Measurements from ENCODE around the gene GRIN3A. TPM values are rescaled to one million over a fixed set of nuclear protein-coding genes. Genes with fewer than 3 reads are reported as not detected.

Gene GRIN3A
- total RNA-seq, 1 experiment from 2014 or later: not detected

DNA sequence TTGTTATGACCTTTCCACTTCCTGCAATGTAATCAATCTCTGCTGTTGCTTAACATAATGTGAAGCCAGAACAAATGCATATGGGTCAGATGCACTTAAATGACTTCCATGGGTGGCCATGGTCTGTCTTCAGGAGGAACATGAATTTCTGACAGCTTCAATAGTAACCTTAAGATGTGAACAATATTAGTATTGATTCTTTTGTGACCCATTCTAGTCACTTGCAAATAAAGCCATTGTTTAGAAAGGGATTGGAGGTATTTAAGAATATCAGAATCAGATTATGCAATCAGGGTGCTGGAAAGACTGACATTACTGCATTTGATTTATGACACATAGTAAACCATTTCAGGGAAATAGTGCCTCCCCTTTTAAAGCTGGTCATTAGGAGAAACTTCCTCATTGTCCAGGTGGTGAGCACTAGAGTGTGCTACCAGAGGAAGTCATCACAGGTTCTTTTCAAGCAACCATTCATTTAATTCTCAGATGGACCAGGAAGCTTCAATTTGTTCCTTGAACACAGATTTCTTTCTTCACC is 32.1 kb downstream of the GRIN3A start:
- no peak for DNase-seq (ENCODE audit: low read depth)

DNA sequence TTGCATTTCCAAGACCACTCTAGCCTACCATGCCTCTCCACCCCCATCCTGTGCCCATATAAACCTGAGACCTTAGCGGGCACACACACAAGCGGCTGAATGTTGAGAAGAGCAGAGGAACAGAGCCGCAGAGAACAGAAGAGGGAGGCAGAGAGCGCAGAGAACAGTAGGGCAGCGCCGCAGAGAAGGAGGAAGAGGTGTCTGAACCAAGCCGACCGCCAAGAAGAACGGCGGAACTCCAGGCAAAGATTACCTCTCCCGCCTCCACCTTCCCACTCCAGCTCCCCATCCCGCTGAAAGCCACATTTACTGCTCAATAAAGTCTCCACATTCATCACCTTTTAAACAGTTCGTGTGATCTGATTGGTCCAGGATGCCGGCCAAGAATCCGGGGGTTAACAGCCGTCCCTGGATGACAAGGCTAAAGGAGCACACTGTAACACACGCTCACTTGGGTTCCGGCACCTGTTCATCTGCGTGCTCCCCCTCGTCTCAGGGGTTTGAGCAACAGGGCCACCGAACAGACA is 33.2 kb downstream of the GRIN3A start:
- no peak for DNase-seq (ENCODE audit: low read depth)

DNA sequence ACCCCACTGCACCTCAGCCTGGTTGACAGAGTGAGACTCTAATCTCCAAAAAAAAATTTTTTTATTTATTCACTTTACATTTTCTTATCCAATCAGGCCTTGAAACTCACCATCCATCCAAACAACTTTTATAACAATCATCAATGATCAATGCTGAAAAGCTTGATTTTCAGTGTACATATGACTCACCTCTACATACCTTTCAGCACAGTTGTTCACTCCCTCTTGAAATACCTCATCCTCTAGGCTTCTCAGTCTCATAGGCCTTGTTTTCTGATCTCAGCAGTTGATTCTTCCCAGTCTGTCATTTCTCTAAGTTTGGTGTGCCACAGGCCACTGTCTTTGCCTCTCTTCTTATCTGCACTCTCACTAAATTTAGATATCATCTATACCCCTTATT is 36.2 kb downstream of the GRIN3A start:
- no peak for DNase-seq (ENCODE audit: low read depth)

DNA sequence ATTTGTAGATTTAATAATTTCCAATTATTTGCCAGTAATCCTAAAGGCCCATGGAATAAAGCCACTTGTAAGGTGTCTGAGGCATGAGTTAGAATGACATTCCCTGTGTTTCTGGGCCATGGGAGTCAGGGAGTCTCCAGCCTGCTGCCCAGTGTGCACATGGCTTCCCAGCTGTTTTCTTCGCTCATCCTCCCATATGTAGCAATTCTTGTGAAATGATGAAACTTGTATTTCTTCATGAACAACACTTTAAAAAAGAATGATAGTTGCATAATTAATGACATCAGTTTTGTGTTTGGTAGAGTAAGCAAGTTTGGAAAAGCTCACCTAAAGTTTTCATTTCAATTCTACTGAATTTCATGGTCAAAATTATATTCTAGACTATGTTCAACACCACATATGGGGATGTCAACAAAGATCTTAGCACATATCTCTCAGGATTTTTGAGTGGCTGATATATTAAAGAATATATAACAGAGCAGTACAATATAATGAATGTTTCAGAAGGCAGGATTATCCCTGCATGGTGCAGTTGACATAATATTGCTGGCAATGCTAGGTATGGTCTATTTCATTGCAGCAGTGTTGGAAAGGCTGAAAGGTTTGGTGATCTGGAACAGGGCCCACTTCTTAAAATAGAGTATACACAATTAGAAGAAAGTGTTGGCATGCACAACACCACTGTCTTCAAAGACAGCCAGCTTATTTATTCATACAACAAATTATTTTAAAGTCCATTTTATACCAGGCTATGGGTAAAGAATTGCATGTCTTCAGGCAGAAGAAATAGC is 44.7 kb downstream of the GRIN3A start:
- DNase-seq (ENCODE audit: low read depth): no peak

DNA sequence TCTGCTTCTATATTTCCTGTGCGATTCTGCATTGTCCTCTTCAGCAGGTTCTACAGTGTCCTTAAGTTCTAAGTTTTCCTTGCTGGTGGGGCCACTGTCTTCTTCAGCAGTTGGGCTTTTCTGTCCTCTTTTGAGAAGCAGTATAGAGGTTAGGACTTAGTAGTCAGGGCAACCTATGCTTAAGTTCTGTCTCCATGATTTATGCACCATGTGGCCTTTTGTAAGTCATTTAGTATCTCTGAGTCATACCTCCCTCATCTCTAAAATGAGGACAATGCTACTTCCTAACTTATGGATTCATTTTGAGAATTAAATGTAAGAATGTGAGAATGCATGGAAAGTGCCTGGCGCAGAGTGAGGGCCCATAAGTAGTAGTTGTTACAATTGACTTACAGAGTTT is 46.8 kb downstream of the GRIN3A start:
- no peak for DNase-seq (ENCODE audit: low read depth)

DNA sequence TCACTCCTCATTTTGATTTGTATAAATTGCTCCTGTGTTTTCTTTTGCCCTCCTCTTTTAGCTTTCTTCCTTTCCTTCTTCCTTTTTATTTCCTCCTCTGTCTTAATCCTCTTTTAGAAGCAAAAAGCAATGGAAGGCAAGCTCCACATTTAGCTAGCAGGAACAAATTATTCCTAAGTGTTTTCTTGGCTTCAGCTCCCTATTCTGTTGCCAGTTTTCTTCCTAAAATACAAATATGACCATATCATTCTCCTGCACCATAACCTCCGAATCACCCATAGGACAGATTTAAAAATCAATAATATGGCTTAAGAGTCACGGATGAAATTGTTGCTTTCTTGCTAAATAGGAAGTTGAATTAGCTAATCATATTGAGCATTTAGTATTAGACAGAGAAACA is 49.4 kb downstream of the GRIN3A start:
- no peak for DNase-seq (ENCODE audit: low read depth)

DNA sequence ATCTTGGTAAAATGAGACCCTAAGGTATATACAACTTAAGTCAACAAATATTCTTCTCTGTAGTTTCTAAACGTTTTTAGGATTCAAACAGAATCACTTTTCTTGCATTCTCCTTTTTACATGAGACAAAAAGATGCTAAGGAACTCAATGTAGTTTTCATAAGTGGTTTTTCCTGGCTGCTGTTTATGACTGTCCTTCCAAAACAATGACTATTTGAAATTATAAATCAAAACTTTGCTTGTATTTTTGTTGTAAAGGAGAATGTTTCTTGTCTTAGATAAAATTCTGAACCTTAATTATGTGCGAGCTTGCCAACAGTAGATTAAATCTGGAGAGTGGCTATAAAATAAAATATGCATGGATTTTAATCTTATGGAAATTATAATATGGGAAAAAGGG is 53.8 kb downstream of the GRIN3A start:
- no peak for DNase-seq (ENCODE audit: low read depth)

DNA sequence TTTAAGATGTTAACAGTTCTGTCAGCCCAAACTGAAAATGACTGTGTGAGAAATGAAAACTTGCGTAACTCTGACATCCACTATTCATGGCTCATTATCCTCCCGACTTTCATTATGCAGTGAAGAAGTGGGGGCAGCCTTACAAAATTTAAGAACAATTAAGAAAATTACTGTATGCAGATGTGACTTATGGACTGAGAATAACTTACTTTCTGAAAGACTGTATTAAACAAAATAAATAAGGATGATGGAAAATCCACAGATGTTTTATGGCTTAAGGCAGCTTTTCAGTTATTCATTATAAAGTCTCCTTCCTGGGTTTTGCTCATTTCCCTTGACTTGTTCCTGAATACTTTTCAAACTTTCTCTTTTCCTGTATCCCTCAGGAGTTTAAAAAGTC is 55.2 kb downstream of the GRIN3A start:
- DNase-seq (ENCODE audit: low read depth): no peak

DNA sequence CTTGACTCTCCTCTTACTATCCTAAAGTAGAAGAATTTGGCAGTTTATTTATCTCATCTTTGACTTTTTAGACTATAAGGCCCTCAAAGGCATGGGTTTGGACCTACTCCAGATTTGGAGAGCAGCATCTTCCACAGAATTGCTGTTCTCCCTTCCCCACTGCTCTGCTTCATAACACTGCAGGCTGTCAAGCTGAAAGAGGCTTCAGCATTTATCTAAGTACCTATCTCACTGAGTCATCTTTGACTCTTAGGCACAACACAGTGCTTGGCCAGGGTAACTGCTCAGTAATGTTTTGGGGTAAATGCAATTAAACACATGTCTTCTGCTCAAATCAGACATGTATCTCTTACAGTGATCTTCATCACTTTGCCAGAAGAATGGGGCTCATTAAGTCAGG is 60.6 kb downstream of the GRIN3A start:
- DNase-seq (ENCODE audit: low read depth): no peak

DNA sequence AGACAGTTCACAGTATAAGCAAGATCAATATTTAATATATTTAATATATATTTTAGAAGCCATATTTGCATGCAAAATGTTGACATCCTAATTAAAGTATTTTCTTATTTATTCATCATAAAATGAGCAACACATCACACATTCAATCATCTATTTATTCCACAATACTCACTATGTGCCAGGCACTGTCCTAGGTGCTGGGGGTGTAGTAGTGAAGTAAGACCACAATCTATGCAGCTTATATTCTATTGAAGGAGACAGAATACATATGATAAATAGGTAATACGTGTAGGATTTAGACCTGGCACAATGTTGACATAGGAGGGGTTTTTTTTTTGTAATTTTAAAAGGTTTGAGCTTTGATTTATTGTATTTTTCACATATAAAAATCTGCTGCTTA is 63.1 kb downstream of the GRIN3A start:
- DNase-seq (ENCODE audit: low read depth): no peak

DNA sequence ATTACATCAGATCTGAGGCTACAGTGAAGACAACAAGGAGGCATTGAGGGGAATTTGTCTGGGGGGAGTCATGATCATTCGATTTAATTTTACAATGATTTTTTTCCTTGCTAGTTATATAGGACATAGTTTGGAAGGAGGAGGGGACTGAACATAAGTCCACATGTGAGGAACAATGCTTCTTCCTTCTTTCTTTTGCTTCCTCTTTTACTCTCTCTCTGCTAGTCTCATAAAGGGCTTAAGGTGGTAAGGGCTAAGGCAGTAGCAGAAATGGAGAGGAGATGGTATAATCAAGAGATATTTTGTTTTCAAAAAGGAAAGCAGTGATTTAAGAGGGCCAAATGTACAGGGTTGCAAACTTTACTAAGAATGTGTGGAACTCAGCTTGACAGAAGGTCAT is 64.3 kb downstream of the GRIN3A start:
- DNase-seq (ENCODE audit: low read depth): no peak

DNA sequence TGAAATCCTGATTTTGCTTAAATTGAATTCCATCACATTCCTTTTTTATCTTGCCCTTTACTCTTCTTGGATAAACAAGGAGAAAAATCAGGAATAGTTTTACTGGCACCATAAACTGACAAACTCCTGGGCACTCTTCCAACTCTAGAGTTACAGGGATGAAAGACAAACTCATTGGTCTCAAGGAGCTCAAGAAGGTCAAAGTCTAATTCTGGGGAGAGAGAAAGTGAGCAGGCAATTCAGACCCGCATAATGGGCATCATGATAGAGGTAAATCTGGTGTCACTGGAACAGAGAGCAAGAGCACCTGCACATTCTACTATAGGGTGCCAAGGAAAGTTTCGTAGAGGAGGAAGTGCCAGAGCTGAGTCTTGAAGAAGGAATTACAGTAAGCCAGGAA is 64.8 kb downstream of the GRIN3A start:
- DNase-seq (ENCODE audit: low read depth): no peak

DNA sequence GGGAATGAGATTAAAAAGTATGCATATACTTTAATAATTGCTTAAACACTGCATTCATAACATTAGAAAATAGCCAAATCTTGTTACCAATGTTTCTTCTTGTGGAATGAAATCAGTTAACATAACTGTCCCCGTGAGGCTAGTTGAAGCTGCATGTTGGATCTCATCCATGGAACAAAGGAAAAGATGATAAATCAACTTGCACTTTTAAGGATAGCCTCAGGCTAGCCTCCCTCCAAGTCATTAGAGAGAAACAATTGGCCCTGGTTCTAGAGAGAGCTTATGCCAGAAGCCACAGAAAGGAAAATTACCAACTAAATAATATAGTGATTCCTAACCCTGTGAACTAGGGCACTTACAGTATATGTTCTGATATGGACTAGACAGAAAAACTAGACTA is 66.9 kb downstream of the GRIN3A start:
- DNase-seq (ENCODE audit: low read depth): no peak

DNA sequence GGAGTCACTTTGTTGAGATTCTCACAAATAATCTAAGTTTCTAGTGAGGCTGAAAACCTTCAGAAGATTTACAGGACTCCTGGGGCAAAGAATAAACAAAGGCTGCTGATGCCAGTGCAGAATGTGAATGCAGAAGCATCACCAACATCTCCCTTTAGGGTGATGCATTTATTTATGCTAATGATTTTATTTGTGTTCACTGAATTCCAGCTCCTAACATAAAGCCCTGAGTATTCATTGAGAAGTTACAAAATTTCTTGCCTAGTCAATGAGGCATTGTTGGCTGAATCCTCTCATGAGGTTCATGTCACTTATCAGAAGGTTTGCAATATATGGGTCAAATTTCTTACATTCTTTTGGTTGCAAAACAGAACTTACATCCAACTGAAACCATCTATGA is 70.0 kb downstream of the GRIN3A start:
- no peak for DNase-seq (ENCODE audit: low read depth)

DNA sequence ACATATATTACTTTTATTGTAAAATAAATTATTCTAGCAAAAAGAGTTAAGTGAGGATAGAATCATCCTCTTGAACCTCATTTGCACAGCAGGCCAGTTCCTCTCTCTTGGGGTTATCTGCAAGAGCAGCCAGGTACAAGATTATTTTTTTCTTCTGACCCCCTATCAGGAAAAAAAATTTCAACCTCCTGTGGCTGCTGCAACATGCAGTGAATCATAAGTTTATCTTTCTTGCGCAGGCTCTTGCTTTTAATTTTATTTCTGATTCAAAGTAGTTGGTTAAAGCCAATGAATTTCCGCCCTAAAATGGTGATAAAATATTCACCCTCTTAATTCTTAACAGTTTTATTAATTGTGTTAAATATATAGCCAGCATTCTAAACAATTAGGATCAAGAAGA is 74.0 kb downstream of the GRIN3A start:
- DNase-seq (ENCODE audit: low read depth): no peak

DNA sequence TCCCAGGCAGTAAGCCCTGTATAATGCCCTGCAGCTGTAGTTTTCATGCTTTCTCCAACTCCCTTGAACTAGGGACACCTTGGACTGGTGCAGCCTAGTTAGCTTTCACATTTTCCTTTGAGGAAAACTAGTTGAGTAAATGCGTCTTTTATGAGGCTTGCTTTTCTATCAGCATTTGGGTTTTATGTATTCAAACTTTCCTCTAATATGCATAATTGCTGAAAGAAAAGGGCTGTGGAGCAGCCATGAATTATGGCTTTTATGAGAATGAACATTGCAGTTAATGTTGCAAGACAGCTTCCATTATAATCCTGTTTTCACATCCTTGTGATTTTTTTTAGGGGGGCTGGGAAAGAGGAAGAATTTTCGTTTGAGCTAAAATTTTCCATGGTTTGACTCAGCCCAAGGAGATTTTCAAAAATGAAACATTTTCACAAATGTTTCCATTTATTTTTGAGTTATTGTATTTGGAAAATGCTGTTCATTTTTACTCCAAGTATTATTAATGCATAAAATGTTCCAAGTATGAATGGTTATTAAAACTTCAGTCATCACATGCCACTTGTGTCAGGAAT is 85.8 kb downstream of the GRIN3A start:
- DNase-seq (ENCODE audit: low read depth): no peak

DNA sequence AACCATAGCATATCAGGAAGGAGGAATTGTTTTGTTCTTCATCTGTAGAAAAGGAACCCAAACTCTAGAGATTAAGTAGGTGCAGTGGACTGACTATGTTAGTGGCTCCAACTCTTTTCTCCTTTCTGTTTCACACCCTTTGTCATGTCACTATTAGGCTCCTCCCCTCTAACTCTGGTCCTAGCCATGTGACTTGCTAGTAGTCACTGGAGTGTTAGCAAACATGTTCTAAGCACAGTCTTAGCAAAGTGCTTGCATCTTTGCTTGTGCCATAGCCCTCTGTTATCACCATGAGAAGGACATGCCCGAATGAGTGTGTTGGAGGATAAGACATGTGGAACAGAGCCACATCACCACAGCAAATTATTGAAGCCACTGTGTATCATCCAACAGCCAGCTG is 88.3 kb downstream of the GRIN3A start:
- no peak for DNase-seq (ENCODE audit: low read depth)

DNA sequence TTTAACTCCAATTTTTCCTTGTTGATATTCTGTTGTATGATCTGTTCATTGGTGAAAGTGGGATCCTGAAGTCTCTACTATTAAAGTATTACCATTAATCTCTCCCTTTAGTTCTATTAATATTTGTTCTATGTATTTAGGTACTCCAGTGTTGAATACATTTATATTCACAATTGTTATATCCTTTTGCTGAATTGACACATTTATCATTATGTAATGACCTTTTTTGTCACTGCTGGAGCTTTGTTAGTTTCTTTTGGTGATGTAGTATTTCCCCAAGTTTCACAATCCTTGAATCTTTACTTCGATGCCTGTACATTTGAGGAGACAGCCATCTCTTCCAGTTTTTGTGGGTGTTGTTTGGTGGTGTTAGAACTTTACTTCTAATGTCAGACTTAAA is 90.0 kb downstream of the GRIN3A start:
- DNase-seq (ENCODE audit: low read depth): no peak

DNA sequence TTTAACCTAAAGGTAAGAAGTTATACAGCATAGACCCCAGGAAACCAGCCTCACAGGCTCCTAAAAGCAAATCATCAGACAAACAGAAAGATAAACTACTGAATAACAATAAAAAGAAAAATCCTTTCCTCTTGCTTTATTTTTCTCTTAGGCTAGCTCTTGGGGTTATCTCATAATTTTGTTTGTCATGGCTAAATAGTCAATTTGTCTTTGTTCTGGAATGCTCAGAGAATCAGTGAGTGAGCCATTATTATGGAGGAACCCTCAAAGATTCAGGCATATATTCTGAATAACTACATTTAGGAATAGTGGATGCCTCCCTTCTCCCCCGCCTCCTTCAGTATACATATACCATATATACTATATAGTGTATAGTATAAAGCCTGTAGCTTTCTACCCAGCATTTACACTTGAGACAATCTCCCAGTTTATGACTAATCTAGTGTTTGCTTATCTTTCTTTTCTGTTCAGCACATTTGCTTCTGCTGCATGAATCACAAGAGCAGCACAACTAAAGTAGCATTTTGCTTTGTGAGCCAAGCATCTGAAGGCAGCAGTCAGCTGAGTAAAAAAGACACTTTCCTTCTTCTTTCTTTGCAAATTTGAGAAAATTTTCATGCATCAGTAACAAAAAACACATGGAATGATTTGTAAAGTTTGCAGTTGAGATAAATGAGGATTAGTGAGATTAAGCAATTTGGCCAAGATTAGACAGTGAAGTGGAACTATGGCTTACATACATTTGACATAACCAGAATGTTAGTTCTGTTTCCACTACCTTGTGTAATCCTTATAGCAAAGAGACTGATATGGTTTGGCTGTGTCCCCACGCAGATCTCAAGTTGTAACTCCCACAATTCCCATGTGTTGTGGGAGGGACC is 98.4 kb downstream of the GRIN3A start:
- DNase-seq (ENCODE audit: low read depth): no peak

DNA sequence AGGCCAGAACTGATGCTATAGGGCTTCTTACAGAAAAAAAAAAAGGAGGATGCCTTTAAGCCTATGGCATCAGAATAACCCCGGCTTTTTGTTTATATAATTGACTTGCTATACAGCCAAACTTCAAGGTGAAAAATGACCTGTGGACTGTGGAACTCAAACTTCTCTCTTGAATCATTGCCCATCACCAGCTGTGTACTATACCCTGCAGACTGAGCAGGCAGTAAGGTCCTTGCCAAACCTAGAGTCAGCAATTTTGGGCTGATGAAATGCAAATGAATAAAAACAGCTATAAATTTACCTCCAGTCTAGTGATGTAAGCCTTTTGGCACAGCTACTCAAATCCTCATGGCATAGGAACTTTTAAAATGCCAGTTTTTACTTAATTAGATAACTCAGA is 99.1 kb downstream of the GRIN3A start:
- DNase-seq (ENCODE audit: low read depth): no peak

DNA sequence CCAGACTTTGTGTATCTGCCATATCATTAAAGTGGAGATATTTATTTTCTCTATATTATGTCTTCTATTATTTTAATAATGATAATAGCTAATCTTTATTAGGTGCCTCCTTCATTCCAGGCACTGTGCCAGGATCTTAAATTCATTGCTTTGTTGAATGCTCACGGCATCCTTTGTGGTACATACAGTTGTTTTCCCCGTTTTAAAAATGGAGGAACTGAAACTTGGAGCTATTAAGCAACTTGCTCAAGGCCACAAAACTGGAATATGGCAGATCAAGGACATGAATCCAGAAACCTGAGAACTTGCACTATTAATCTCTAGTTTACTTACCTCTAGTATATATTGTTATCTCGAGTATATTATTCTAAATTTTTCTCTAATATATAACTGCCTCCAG is 102.2 kb downstream of the GRIN3A start:
- DNase-seq (ENCODE audit: low read depth): no peak

DNA sequence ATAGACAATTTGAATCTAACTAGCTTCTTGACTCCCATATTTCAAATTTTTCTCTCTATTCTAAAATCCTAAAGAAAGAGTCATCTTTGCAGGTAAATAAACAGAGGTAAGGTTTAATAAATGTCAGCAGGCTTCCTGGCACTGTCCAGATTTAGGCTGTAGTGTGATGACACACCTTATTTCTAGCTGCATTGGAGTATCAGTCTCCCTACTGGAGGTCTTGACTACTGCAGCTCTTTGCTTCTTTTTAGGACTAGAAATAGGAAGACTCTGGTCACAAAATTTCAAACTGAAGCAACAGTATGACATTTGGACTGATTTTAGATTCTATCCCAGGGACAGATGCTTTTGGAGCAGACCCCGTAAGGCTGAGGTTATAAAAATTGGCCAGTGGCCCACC is 103.0 kb downstream of the GRIN3A start:
- no peak for DNase-seq (ENCODE audit: low read depth)

All from LHCN-M2 (cell line).